K562 (cell line): ENCODE measurements around the gene CCDC137. TPM values are rescaled to one million over a fixed set of nuclear protein-coding genes. Genes with fewer than 3 reads are reported as not detected.

ENCODE experiments used
- ESRRB ChIP-seq: fragments of 250-450 bp; sonication (Bioruptor Pico); IDR thresholded peaks from 2 replicates; pipeline ENCODE4 v1.5.0; 2020; ENCODE audit warnings: mild to moderate bottlenecking, moderate library complexity, borderline replicate concordance
- GTF2E2 ChIP-seq: fragments of 200-800 bp; sonication (Bioruptor generic); IDR thresholded peaks from 2 replicates; pipeline ENCODE4 v1.6.1; 2016; ENCODE audit warnings: missing genetic modification characterization, missing compliant biosample characterization
- MBD2 ChIP-seq: sonication (generic); IDR thresholded peaks from 2 replicates; pipeline ENCODE4 v1.6.1; 2016; ENCODE audit warnings: low read depth, borderline replicate concordance
- MLLT1 ChIP-seq, 2 experiments: fragments of 450-650 bp; IDR thresholded peaks; 2 replicates each; pipeline ENCODE4 v1.6.1; 2016
- NELFE ChIP-seq: IDR thresholded peaks from 2 replicates; pipeline ENCODE4 v1.6.1; 2011; ENCODE audit warnings: mild to moderate bottlenecking; ENCODE audit not compliant: insufficient read depth, insufficient read length
- SAFB2 ChIP-seq: fragments of 200-400 bp; formaldehyde crosslinking; IDR thresholded peaks from 2 replicates; pipeline ENCODE4 v1.6.1; 2018; ENCODE audit warnings: borderline replicate concordance, low read length, low read depth, moderate library complexity; ENCODE audit not compliant: severe bottlenecking
- SETDB1 ChIP-seq: IDR thresholded peaks from one replicate; pipeline ENCODE4 v1.6.1; 2012; ENCODE audit warnings: low read length, control low read depth, inconsistent platforms
- SMARCA4 ChIP-seq: fragments of 450-650 bp; IDR thresholded peaks from 2 replicates; pipeline ENCODE4 v1.6.1; 2016
- SMARCE1 ChIP-seq: fragments of 450-650 bp; IDR thresholded peaks from 2 replicates; pipeline ENCODE4 v1.7.1; 2016; ENCODE audit warnings: mild to moderate bottlenecking
- SRF ChIP-seq, 2 experiments: fragments of 250-450, 450-650 bp in 1 of 2; sonication (Bioruptor Pico) in 1 of 2; sonication (generic) in 1 of 2; formaldehyde crosslinking; IDR thresholded peaks; 2 replicates each; pipeline versions ENCODE4 v1.5.0 to v1.5.1; 2020 to 2022; ENCODE audit warnings: mild to moderate bottlenecking in 1 of 2, missing genetic modification reagents in 1 of 2
- TBL1XR1 ChIP-seq, 2 experiments: IDR thresholded peaks; 2 replicates each; pipeline ENCODE4 v1.6.1; 2012; ENCODE audit warnings: improper control_type of control experiment in 2 of 2, low read length in 2 of 2, mild to moderate bottlenecking in 1 of 2
- ZBTB7A ChIP-seq: IDR thresholded peaks from 2 replicates; pipeline ENCODE4 v1.6.1; 2011; ENCODE audit warnings: low read depth, mild to moderate bottlenecking, low read length, moderate library complexity, borderline replicate concordance; ENCODE audit not compliant: control insufficient read depth
- ZNF212 ChIP-seq: fragments of 450-650 bp; formaldehyde crosslinking; IDR thresholded peaks from 2 replicates; pipeline ENCODE4 v1.4.0; 2020; ENCODE audit warnings: mild to moderate bottlenecking
- ZNF239 ChIP-seq: fragments of 250-450 bp; sonication (Bioruptor Pico); IDR thresholded peaks from 2 replicates; pipeline ENCODE4 v1.4.0; 2020; ENCODE audit warnings: mild to moderate bottlenecking
- ZNF431 ChIP-seq: sonication (generic); formaldehyde crosslinking; IDR thresholded peaks from 2 replicates; pipeline ENCODE4 v1.8.0; 2022; ENCODE audit warnings: mild to moderate bottlenecking, missing genetic modification reagents
- polyA plus RNA-seq, 8 experiments: library from polyadenylated mRNA; depleted of rRNA in 4 of 8; stranded (reverse) in 5 of 8; unstranded in 3 of 8; fragments of >200 nt; fragmentation: Nextera tagmentation in 2 of 8; fragmentation: Illumina TruSeq in 1 of 8; extraction: Ambion mirVana in 2 of 8; extraction: Trizol in 1 of 8; gene quantifications; 2 replicates each; pipeline versions ENCODE4 v1.2.1 to v1.2.3, GENCODE V29; 2011 to 2014; ENCODE audit warnings: inconsistent platforms in 1 of 8, missing spikeins in 1 of 8
- total RNA-seq, 7 experiments: library from RNA; depleted of rRNA in 6 of 7; stranded (reverse); fragments of >200 nt in 6 of 7; fragmentation: Illumina TruSeq in 2 of 7; extraction: Trizol in 2 of 7; gene quantifications; 2 replicates each; pipeline versions ENCODE4 v1.2.1 to v1.2.3, GENCODE V29; 2011 to 2021; ENCODE audit warnings: low replicate concordance in 1 of 7
- TF ChIP-seq, protein P1 (sequence below): fragments of 250-450 bp; sonication (Bioruptor Pico); IDR thresholded peaks from 2 replicates; pipeline ENCODE4 v1.5.0; 2021; ENCODE audit warnings: mild to moderate bottlenecking, moderate library complexity
- TF ChIP-seq, protein P2 (sequence below), 2 experiments: fragments of 450-650 bp; IDR thresholded peaks; 2 replicates each; pipeline ENCODE4 v1.6.1; 2018; ENCODE audit warnings: mild to moderate bottlenecking in 2 of 2, low read depth in 1 of 2; ENCODE audit not compliant: partially characterized antibody in 2 of 2

Gene CCDC137
- total and polyA plus RNA-seq, 9 of the 15 experiments (the other 6 are each of a cell fraction or from before 2014, with no cell fraction given): 2.3 to 68.1 (median 38.3) TPM

GRCh38 chr17:81636505-81637288, 29.8 kb upstream of the CCDC137 start, which contains the start of the genes NPLOC4 and TSPAN10 (continued):
- TF ChIP-seq ZNF239 (CRISPR knock-in tag) (no peak), SMARCA4 (no peak), MBD2 (0 out of 2 replicates have a peak, but pooled peaks have one; percentile 30), NELFE (no peak), ZNF431 (CRISPR knock-in tag) (no peak), GTF2E2 (tag) (peak; percentile 97), SMARCE1 (peak; percentile 24; the same call in 1 of the 2 replicates), ZBTB7A (no peak), SAFB2 (no peak), SETDB1 (no peak), ESRRB (no peak), TBL1XR1 (IDR thresholded peaks at IDR 0.05; ENCODE audit: low read length in 2 of 2) (no peak; a peak in 1 of 4 replicates), ZNF212 (CRISPR knock-in tag) (no peak), SRF (CRISPR knock-in tag; IDR thresholded peaks at IDR 0.05) (0 out of 4 replicates have a peak, but pooled peaks of 1 of the 2 experiments have one; percentile 10), MLLT1 (IDR thresholded peaks at IDR 0.05) (no peak)
- TF ChIP-seq, protein P1, sequence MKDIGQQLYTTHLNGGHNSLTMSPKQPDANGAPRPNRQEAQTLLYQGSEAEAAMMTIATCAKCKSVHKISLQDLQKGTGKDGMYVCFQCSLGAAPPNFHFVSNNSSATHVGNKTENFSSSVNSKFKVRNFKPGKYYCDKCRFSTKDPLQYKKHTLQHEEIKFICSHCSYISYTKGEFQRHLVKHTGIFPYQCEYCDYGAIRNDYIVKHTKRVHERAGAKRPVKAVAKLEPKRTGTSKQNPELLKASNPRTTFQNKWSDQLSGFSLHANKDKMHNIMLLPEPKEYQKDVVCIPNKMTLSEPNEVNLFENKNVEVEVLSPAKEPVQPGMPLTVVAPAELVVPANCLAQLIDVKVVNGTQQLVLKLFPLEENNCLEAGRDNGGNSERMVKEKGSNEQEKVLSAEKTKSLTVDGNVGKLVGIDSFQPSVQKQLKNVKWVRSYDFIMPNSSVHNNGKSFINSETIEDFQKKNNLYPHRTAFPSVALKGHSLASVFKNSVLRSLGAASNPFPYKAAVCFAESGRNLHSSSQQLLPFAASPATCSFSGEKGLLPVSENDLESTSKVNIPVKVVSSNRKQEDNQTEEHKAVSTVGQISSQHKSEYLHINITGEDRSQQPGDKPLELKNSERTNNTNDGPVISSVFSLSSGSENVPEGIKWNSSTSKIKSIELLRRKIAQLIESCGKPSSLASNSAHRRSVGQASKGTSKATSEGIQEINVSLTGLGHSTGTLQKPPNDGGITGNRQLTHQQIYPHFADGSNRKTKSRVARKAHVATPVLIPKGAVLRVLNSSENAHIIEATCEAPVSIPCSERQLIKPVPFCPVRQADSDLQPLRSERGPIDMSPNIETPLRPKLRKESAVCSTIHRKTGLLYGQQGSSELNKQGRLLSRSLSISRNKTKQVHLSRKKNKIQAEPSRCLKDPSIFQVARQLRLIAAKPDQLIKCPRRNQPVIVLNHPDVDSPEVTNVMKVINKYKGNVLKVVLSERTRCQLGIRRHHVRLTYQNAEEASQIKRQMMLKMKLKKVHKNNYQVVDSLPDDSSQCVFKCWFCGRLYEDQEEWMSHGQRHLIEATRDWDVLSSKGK (CRISPR knock-in tag): no peak
- TF ChIP-seq, protein P2, sequence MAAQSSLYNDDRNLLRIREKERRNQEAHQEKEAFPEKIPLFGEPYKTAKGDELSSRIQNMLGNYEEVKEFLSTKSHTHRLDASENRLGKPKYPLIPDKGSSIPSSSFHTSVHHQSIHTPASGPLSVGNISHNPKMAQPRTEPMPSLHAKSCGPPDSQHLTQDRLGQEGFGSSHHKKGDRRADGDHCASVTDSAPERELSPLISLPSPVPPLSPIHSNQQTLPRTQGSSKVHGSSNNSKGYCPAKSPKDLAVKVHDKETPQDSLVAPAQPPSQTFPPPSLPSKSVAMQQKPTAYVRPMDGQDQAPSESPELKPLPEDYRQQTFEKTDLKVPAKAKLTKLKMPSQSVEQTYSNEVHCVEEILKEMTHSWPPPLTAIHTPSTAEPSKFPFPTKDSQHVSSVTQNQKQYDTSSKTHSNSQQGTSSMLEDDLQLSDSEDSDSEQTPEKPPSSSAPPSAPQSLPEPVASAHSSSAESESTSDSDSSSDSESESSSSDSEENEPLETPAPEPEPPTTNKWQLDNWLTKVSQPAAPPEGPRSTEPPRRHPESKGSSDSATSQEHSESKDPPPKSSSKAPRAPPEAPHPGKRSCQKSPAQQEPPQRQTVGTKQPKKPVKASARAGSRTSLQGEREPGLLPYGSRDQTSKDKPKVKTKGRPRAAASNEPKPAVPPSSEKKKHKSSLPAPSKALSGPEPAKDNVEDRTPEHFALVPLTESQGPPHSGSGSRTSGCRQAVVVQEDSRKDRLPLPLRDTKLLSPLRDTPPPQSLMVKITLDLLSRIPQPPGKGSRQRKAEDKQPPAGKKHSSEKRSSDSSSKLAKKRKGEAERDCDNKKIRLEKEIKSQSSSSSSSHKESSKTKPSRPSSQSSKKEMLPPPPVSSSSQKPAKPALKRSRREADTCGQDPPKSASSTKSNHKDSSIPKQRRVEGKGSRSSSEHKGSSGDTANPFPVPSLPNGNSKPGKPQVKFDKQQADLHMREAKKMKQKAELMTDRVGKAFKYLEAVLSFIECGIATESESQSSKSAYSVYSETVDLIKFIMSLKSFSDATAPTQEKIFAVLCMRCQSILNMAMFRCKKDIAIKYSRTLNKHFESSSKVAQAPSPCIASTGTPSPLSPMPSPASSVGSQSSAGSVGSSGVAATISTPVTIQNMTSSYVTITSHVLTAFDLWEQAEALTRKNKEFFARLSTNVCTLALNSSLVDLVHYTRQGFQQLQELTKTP (IDR thresholded peaks at IDR 0.05; ENCODE audit: low read depth in 1 of 2, partially characterized antibody in 2 of 2): no peak
